BJ (cell line): ENCODE data around the gene LMX1B. TPM values are rescaled to one million over a fixed set of nuclear protein-coding genes. Genes with fewer than 3 reads are reported as not detected.

Source experiments
- CTCF ChIA-PET: fragments of 350-600 bp; formaldehyde crosslinking; extraction: SDS; loops from one replicate; lab custom pipeline; 2021; ENCODE audit warnings: antibody characterized with exemption, inconsistent platforms; lab: Yijun Ruan, JAX
- POLR2A ChIA-PET: fragments of 300-600 bp; sonication (Branson Sonifier 250); formaldehyde crosslinking; extraction: SDS; loops from one replicate; lab custom pipeline; 2021; ENCODE audit warnings: antibody characterized with exemption; lab: Charles Lee
- DNase-seq: peaks from one replicate; pipeline ENCODE4 v3.0.0-alpha.2; 2011; ENCODE audit warnings: low read depth
- H3K27me3 ChIP-seq: 2 replicates; pipeline ENCODE4 v1.6.0; 2011; ENCODE audit warnings: low read length; ENCODE audit not compliant: control insufficient read depth, insufficient read depth
- H3K36me3 ChIP-seq: 2 replicates; pipeline ENCODE4 v1.5.1; 2011; ENCODE audit warnings: low read length; ENCODE audit not compliant: control insufficient read depth, insufficient read depth
- H3K4me3 ChIP-seq: 2 replicates; pipeline ENCODE4 v1.5.1; 2011; ENCODE audit warnings: low read depth, mild to moderate bottlenecking, control low read depth, low read length
- CTCF ChIP-seq: IDR thresholded peaks from 2 replicates; pipeline ENCODE4 v1.5.1; 2011; ENCODE audit warnings: low read depth, mild to moderate bottlenecking, control low read depth, inconsistent platforms, low read length, moderate library complexity; ENCODE audit not compliant: insufficient read depth
- polyA plus RNA-seq: library from polyadenylated mRNA; depleted of rRNA; stranded (reverse); fragments of >200 nt; gene quantifications from 2 replicates; pipeline ENCODE4 v1.2.3, GENCODE V29; 2011

The LMX1B gene
- polyA plus RNA-seq, 1 experiment = not detected

- ChIA-PET POLR2A (no interaction called here), CTCF (interaction anchor here (0.6 to 1.0 kb wide), 3 partner anchors 15 to 105 kb away, joined by 3 read pairs; no protein-coding TSS in a partner anchor)
- Histone ChIP-seq H3K27me3 (peaks cover 4% of the 10 kb centered on the region), H3K4me3 (no peak overlapping the region), H3K36me3 (no peaks in the 10 kb centered on the region)
- DNase-seq = no peak
- TF ChIP-seq CTCF = no peak
These were observed 51.3 kb downstream of the LMX1B start for GRCh38 chr9:126664900-126665643.

GRCh38 chr9:126665644-126666035 lies 51.9 kb downstream of the LMX1B start:
- TF ChIP-seq CTCF = no peak
- POLR2A ChIA-PET = no interaction called here
- peaks cover 5% of the 10 kb centered on the region for H3K27me3 ChIP-seq
- no peaks in the 10 kb centered on the region for H3K36me3 ChIP-seq
- no peak overlapping the region for H3K4me3 ChIP-seq
- CTCF ChIA-PET = interaction anchor here (0.8 to 1.0 kb wide), 2 partner anchors 14 to 37 kb away, joined by 3 read pairs; no protein-coding TSS in a partner anchor
- DNase-seq = no peak

GRCh38 chr9:126666155-126666803 lies 52.6 kb downstream of the LMX1B start:
- Histone ChIP-seq H3K36me3 (no peaks in the 10 kb centered on the region), H3K27me3 (peaks cover 7% of the 10 kb centered on the region), H3K4me3 (no peak overlapping the region)
- no peak for TF ChIP-seq CTCF
- no peak for DNase-seq
- POLR2A ChIA-PET = no interaction called here
- CTCF ChIA-PET = interaction anchor here (1.0 kb wide), 1 partner anchor 14 kb away, joined by 3 read pairs; no protein-coding TSS in a partner anchor

- CTCF ChIA-PET = interaction anchor here (0.5 to 1.4 kb wide), 4 partner anchors 39 to 168 kb away, joined by 3 to 4 read pairs (median 3); no protein-coding TSS in a partner anchor
- DNase-seq = no peak
- POLR2A ChIA-PET = no interaction called here
- no peaks in the 10 kb centered on the region for H3K36me3 ChIP-seq
- no peak for TF ChIP-seq CTCF
- no peak overlapping the region for H3K4me3 ChIP-seq
- H3K27me3 ChIP-seq = peaks cover 8% of the 10 kb centered on the region
These were observed 53.7 kb downstream of the LMX1B start for GRCh38 chr9:126667190-126668055.

- no peak overlapping the region for H3K4me3 ChIP-seq
- ChIA-PET POLR2A (no interaction called here), CTCF (interaction anchor here (0.6 to 1.4 kb wide), 3 partner anchors 39 to 169 kb away, joined by 3 to 4 read pairs (median 3); no protein-coding TSS in a partner anchor)
- TF ChIP-seq CTCF = no peak
- H3K36me3 ChIP-seq = no peaks in the 10 kb centered on the region
- no peak for DNase-seq
- H3K27me3 ChIP-seq = peaks cover 15% of the 10 kb centered on the region
These were observed 54.3 kb downstream of the LMX1B start for GRCh38 chr9:126668058-126668457.
